ENCODE results near the gene KTN1.

Gene KTN1

GRCh38 chr14:55604900-55605418, 25.0 kb downstream of the KTN1 start:
- H3K27ac ChIP-seq (replicated peaks): no peak overlapping the region
- no peak overlapping the region for H3K4me3 ChIP-seq (replicated peaks; ENCODE audit: insufficient read depth, low read length)
- TF ChIP-seq, protein P1, sequence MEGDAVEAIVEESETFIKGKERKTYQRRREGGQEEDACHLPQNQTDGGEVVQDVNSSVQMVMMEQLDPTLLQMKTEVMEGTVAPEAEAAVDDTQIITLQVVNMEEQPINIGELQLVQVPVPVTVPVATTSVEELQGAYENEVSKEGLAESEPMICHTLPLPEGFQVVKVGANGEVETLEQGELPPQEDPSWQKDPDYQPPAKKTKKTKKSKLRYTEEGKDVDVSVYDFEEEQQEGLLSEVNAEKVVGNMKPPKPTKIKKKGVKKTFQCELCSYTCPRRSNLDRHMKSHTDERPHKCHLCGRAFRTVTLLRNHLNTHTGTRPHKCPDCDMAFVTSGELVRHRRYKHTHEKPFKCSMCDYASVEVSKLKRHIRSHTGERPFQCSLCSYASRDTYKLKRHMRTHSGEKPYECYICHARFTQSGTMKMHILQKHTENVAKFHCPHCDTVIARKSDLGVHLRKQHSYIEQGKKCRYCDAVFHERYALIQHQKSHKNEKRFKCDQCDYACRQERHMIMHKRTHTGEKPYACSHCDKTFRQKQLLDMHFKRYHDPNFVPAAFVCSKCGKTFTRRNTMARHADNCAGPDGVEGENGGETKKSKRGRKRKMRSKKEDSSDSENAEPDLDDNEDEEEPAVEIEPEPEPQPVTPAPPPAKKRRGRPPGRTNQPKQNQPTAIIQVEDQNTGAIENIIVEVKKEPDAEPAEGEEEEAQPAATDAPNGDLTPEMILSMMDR (IDR thresholded peaks at IDR 0.05; ENCODE audit: insufficient read depth, low read length): no peak
- TF ChIP-seq, protein P2, sequence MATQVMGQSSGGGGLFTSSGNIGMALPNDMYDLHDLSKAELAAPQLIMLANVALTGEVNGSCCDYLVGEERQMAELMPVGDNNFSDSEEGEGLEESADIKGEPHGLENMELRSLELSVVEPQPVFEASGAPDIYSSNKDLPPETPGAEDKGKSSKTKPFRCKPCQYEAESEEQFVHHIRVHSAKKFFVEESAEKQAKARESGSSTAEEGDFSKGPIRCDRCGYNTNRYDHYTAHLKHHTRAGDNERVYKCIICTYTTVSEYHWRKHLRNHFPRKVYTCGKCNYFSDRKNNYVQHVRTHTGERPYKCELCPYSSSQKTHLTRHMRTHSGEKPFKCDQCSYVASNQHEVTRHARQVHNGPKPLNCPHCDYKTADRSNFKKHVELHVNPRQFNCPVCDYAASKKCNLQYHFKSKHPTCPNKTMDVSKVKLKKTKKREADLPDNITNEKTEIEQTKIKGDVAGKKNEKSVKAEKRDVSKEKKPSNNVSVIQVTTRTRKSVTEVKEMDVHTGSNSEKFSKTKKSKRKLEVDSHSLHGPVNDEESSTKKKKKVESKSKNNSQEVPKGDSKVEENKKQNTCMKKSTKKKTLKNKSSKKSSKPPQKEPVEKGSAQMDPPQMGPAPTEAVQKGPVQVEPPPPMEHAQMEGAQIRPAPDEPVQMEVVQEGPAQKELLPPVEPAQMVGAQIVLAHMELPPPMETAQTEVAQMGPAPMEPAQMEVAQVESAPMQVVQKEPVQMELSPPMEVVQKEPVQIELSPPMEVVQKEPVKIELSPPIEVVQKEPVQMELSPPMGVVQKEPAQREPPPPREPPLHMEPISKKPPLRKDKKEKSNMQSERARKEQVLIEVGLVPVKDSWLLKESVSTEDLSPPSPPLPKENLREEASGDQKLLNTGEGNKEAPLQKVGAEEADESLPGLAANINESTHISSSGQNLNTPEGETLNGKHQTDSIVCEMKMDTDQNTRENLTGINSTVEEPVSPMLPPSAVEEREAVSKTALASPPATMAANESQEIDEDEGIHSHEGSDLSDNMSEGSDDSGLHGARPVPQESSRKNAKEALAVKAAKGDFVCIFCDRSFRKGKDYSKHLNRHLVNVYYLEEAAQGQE (IDR thresholded peaks at IDR 0.05; ENCODE audit: insufficient replicate concordance, low read depth): no peak
- TF ChIP-seq SPI1 (IDR thresholded peaks at IDR 0.05; ENCODE audit: borderline replicate concordance, low read depth): no peak
- no peak for TF ChIP-seq GABPA (IDR thresholded peaks at IDR 0.05; ENCODE audit: low read depth)
- no peak for TF ChIP-seq POLR2AphosphoS5 (IDR thresholded peaks at IDR 0.05; ENCODE audit: low read depth)
- no peak for DNase-seq (ENCODE audit: low read depth in 1 of 2, low spot score in 1 of 2)
- no peaks in the 10 kb centered on the region for H3K27me3 ChIP-seq (ENCODE audit: insufficient read depth, poor library complexity, severe bottlenecking)

GRCh38 chr14:55605793-55606192, 25.8 kb downstream of the KTN1 start:
- no peak for DNase-seq (ENCODE audit: low read depth in 1 of 2, low spot score in 1 of 2)
- Histone ChIP-seq H3K4me3 (replicated peaks; ENCODE audit: insufficient read depth, low read length) (no peak overlapping the region), H3K27me3 (ENCODE audit: insufficient read depth, poor library complexity, severe bottlenecking) (no peaks in the 10 kb centered on the region), H3K27ac (replicated peaks) (no peak overlapping the region)
- TF ChIP-seq GABPA (IDR thresholded peaks at IDR 0.05; ENCODE audit: low read depth) (no peak), SPI1 (IDR thresholded peaks at IDR 0.05; ENCODE audit: borderline replicate concordance, low read depth) (no peak)
- TF ChIP-seq, protein P1 (IDR thresholded peaks at IDR 0.05; ENCODE audit: insufficient read depth, low read length): no peak

GRCh38 chr14:55607386-55607785, 27.4 kb downstream of the KTN1 start:
- Histone ChIP-seq H3K27me3 (ENCODE audit: insufficient read depth, poor library complexity, severe bottlenecking) (no peaks in the 10 kb centered on the region), H3K4me3 (replicated peaks; ENCODE audit: insufficient read depth, low read length) (no peak overlapping the region), H3K27ac (replicated peaks) (no peak overlapping the region)
- TF ChIP-seq, protein P2 (IDR thresholded peaks at IDR 0.05; ENCODE audit: insufficient replicate concordance, low read depth): no peak
- no peak for TF ChIP-seq POLR2AphosphoS5 (IDR thresholded peaks at IDR 0.05; ENCODE audit: low read depth)
- no peak for TF ChIP-seq GABPA (IDR thresholded peaks at IDR 0.05; ENCODE audit: low read depth)
- TF ChIP-seq SPI1 (IDR thresholded peaks at IDR 0.05; ENCODE audit: borderline replicate concordance, low read depth): no peak
- TF ChIP-seq, protein P1 (IDR thresholded peaks at IDR 0.05; ENCODE audit: insufficient read depth, low read length): no peak
- DNase-seq (ENCODE audit: low read depth in 1 of 2, low spot score in 1 of 2): no peak

GRCh38 chr14:55609681-55610080, 29.7 kb downstream of the KTN1 start:
- DNase-seq (ENCODE audit: low read depth in 1 of 2, low spot score in 1 of 2): no peak
- H3K27ac ChIP-seq (replicated peaks): no peak overlapping the region
- no peaks in the 10 kb centered on the region for H3K27me3 ChIP-seq (ENCODE audit: insufficient read depth, poor library complexity, severe bottlenecking)
- TF ChIP-seq, protein P2 (IDR thresholded peaks at IDR 0.05; ENCODE audit: insufficient replicate concordance, low read depth): no peak
- TF ChIP-seq POLR2AphosphoS5 (IDR thresholded peaks at IDR 0.05; ENCODE audit: low read depth): no peak
- TF ChIP-seq GABPA (IDR thresholded peaks at IDR 0.05; ENCODE audit: low read depth): no peak
- TF ChIP-seq, protein P1 (IDR thresholded peaks at IDR 0.05; ENCODE audit: insufficient read depth, low read length): no peak
- TF ChIP-seq SPI1 (IDR thresholded peaks at IDR 0.05; ENCODE audit: borderline replicate concordance, low read depth): no peak
- H3K4me3 ChIP-seq (replicated peaks; ENCODE audit: insufficient read depth, low read length): no peak overlapping the region
